Activated effector memory CD4-positive, alpha-beta T cell treated with anti-CD3 and anti-CD28 coated beads, Interleukin-2, amount 50 U/mL, for 16 hours (primary cell): ENCODE results near the gene CPLX1.

Experiments used
- DNase-seq: peaks from one replicate; pipeline ENCODE4 v3.0.0-alpha.2; 2020

Gene CPLX1

DNA sequence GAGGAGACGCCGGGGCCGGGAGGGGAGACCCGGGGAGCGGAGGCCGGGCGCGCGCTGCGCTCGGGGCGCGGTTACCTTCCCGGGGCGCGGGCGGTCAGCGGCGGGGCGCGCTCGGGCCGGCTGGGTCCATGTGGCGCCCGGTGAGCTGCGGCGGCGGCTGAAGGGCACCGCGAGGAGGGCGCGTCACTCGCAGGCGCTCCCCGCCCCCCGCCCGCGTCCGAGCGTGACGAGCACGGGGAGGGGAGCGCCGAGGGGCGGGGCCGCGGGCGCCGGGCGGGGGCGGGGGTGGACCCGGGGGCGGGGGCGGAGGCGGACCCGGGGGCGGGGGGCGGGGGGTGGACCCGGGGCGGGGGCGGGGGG is at the start of gene CPLX1:
Gene CPLX1, minus strand, starts transcription at position 159 of the 360 bp plus-strand sequence. CDS start 1,607 bp downstream, outside the sequence.
- DNase-seq, result peak; percentile 73

DNA sequence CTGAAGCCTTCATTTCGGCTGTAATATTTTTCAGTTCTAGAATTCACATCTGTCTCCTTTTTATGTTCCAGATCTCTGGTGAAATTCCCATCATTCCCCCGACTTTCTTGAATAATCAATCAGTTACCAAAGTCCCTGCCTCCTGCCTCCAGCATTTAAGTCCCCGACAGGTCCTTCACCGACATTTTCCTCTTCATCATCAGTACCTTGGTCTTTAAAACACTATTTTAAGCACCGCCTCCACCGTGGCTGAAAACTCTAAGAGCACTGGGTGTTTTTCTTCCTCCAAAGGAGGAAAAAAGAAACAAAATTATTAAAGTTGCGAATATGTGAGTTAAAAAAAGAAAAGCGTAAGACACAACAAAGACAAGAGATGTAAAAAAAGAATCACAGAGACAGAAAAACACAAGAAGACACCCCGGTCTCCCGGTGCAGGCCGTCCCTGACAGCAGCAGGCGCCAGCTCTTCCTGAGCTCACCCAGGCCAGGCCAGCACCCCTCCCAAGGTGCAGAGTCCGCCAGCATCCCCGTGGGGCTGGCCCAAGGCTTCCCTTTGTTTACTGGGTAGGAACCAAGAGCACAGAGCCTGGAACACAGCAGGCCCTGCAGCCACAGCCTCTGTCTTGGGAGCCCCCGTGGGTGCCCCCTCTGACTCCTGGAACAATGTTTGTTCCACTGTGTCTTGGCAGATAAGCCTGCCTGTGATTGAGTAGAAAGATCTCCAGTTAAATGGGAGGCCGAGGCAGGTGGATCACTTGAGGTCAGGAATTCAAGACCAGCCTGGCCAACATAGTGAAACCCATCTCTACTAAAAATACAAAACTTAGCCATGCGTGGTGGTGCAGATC is 49.3 kb upstream of the CPLX1 start:
- no peak for DNase-seq

DNA sequence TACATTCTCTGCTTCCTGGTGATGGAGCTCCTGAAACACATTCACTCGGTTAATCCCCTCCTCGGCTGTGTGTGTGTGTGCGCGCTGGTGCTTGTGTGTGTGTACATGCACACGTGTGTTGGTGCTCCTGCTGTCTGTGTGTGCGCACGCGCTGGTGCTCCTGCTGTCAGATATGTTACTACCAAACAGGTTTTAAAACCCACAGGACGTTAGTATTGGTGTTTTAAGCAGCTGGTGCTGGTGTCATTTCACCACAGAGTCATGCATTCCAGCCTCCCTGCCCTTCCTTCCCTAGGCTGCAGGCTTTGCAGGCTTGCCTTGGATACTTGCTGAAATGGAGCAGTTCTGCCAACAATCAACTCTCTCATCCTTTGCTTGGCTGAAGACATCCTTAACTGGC is 48.1 kb upstream of the CPLX1 start:
- DNase-seq, result no peak

DNA sequence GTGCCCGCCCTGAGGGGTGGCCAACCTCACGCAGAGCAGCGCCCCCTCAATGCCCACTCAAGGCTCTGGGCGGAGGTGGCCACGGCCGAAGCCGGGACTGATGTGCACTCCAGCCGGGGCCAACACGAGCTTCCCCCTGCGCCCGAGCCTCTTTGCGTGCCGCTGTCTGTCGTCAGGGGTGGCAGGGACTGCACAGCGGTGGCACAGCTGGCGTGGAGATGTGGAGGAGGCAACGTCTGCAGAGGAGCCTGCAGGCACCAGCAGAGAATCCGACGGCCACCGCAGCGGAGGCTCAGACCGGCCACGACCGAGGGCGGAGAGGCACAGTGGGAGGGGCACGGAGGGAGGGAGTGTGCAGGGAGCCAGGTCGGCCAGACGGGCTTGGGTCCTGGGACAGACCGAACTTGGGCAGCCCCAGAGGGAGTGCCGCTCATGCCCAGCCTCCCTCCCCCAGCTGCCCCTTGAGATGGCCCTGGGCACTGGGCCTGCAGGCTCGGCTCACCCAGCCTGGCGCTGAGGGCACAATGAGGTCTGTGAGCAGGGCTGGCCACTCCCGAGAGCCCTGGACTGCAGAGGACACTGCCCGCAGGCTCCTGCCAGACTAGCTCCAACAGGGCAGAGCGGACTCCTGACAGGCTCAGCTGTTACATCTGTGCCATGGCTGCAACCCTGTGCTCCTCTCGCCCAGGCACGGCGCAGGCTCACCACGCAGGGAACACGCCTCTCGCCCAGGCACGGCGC is 46.5 kb upstream of the CPLX1 start:
- no peak for DNase-seq

DNA sequence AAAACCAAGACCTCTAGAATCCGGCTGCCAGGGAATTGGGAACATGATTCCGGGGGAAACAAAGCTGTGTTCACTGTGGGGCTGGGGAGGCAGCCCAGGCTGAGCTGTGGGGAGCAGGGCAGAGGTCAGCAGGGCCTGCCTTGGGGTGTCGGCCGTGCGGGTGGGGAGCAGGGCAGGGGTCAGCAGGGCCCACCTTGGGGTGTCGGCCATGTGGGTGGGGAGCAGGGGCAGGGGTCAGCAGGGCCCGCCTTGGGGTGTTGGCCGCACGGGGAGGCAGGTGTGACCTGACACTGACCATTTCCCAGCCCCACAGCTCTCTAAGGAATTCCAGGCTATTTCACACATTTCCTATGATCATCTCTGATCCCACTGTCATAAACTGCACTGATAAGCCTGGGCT is 45.6 kb upstream of the CPLX1 start:
- no peak for DNase-seq

DNA sequence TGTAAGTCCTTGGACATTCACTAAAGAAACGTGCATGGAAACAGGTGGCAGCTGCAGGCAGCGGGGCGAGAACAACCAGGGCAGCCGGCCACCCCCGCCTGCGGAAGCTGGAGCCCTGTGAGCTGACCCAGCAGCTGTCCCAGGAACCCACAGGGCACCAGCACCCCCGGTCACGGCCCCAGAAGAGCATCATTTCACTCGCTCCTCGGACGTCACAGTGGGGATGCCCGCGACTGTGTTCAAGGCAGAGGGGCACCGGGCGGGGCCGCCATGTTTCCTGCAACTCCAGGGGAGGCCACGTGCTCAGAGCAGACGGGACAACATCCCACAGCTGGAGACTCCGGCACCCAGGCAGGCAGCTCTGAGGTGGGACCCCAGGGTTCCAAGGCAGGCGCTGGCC is 45.0 kb upstream of the CPLX1 start:
- DNase-seq, result no peak

DNA sequence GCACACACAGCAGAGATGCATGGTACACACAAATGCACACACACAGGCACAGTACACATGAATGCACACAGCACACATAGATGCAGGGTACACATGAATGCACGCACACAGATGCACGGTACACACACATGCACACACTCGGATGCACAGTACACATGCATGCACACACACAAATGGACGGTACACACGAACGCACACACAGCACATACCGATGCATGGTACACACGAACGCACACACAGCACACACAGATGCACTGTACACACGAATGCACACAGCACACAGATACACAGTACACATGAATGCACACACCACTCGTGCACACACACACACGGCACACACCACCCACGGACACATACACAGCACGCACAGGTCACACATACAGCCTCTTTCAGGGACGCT is 43.8 kb upstream of the CPLX1 start:
- no peak for DNase-seq

DNA sequence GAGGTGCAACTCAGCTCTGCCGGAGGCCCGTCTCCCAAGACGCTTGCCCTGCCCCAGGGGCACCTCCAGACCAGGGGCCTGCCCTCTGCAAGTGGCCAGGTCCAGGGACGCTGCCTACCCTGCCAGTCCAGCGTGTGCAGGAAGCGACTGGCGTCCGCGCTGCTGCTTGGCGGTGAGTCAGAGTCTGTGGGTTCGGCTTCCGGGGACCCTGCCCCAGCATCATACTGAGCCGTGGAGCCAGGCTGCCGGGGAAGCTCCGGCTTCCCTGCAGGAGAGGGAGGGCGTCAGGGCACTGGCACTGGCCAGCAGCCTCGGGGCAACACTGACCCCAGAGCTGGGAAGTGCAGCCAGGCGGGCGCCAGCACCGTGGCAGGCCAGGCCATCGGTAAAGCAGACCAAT is 42.5 kb upstream of the CPLX1 start:
- no peak for DNase-seq

DNA sequence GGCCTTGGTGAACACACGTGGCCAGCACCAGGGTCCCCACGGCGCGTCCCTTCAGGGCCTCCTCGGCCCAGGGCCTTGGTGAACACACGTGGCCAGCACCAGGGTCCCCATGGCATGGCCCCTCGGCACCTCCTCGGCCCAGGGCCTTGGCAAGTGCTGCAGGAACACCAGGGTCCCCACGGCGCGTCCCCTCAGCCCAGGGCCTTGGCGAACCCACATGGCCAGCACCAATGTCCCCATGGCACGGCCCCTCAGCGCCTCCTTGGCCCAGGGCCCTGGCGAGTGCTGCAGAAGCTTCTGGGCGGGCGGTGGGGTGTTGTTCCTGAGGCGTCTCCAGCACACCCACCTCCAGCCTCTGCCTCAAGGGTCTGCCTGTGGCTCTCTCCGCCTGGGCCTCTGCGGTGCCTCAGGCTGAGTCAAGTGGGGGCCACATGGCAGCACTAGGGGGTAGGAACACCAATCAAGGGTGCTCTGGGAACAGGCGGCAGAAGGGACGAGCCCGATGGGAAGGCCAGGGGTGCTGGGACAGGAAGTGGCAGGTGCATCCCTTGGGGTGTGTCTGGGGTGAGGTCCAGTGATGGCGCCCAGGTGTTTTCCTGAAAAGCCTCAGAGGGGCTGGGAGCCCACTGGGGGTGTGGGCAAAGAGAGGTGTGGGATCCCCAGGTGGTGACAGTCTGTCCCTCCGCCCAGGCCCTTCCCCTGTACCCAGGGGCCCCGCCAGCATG is 41.8 kb upstream of the CPLX1 start:
- DNase-seq, result no peak

DNA sequence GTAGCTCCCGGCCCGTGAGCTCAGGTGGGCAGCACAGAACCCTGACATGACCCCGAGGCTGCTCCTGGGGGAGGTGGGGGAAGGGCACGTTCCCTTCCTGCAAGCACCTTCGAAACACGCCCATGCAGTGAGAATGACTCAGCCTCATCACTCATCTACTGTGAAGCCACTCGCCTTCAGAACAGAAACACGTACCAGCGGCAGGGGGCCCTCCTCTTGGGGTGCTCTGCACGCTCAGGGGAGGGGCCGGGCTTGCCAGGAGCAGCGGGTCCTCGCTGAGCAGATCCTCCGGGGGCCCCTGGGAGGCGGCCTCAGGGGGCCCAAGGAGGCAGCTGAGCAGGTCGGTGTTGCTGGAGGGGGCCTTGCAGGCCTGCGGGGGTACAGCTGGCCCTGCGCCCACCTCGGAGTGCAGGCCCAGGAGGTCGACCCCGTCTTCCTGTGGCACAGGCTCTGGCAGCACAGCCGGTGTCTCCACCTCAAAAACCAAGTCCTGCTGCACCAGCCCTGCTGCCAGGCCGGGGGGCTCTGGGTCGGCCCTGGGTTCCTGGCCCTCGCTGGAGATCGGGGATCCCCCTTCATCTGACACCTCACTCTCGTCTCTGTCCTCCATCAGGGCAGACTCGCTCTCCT is 40.9 kb upstream of the CPLX1 start:
- no peak for DNase-seq

DNA sequence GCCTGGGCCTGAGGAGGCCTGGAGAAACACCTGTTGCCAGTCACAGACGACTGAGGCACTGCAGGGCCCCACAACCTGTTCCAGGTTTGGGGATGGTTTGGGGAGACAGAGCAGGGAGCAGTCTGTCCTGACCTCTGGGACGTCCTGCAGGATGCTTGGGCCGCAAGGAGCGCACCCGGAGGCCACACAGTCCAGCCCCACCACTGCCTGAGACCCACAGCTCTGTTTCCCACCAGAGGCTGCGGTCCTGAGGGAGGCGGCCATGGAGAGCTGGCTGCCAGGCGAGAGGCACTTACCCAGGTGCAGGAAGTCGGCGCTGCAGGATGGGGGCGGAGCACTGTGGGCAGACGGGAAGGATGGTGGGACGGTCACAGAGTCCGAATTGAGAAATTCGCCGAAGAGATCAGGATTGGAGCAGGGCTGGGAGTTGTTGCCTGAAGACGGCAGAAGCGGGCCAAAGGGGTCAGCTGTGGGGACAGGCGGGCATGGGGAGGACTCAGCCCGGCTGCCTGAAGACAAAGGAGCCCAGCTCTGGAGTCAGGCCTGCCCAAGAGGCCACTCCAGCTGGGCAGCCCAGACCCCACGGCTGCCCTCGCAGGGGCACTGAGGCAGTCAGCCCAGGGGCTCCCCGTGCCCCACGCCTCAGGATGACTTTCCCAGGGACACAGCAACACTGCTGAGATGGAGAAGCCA is 40.3 kb upstream of the CPLX1 start:
- DNase-seq, result no peak

DNA sequence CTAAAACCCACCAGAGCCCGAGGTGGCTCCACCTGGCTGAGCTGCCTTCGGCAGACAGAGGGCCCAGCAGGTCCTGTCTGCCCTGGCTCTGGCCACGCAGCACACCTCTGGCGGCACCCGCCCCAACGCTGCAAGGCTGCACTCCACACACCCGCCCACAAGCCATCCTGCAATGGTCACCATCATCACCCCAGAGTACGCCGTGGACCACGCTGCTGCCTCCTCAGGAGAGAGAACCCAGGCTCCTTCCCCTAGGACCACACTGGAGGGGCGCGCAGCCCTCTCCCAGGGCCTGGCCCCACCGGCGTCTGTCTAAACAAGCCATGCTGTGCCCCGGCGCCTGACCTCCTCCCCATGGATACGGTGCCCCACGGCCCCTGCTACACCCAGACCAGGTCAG is 39.6 kb upstream of the CPLX1 start:
- DNase-seq, result no peak

DNA sequence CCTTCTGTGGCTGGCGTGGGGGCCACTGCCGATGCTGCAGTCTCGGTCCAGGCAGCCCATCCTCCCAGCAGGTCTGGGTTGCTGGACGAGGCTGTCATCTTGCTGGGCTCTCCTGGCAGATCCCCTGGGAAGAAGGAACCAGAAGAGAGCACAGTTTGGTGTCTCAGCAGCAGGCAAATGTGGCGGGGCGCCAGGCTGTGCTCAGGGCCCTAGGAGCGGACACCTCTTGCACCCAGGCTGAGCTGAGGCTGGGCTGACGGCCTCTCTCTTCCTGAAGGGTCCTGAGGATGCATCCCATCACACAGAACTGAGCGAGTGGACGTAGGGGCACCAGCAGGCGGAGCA is 39.2 kb upstream of the CPLX1 start:
- DNase-seq, result no peak

DNA sequence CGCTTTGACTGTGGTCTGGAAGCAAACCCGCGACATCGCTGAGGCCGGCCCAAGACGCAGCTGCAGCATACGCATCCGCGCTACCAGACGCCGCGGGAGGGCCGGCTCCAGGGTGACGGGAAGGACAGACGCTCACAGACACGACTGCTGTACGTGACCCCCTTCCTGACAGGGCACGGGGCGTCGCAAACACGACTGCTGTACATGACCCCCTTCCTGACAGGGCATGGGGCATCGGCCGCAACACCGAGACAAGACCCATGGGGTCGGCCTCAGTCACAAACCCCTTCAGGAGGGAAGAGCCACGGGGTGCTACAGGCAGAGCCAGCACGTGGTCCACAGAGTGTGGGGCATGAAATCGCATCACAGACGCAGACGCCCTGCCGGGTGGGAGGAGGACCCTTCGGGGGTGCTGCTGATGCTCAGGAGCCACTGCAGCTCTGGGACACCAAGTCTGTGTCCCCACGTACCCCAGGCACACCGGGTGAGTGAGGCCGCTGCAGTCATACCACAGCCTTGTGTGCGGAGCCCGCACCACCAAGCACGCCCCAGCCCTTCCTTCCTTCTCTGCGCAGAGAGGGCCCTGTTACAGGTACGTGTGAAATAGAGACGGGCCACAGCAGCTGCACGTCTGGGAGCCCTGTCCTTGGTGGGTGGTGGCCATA is 38.7 kb upstream of the CPLX1 start:
- DNase-seq, result no peak

DNA sequence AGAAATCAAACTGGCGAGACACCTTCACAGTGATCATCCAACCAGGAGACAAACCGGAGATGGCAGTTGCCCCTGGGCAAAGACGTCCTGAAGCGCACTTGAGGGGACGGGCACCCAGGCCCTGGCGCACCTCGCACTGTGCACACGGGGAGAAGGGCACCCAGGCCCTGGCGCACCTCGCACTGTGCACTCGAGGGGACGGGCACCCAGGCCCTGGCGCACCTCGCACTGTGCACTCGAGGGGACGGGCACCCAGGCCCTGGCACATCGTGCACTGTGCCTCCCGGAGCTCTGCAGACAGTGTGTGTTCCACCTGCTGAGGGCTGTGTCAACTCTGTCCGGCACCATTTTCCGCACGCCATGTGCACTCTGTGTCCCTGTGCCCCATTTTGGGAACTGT is 34.6 kb upstream of the CPLX1 start:
- DNase-seq, result no peak

DNA sequence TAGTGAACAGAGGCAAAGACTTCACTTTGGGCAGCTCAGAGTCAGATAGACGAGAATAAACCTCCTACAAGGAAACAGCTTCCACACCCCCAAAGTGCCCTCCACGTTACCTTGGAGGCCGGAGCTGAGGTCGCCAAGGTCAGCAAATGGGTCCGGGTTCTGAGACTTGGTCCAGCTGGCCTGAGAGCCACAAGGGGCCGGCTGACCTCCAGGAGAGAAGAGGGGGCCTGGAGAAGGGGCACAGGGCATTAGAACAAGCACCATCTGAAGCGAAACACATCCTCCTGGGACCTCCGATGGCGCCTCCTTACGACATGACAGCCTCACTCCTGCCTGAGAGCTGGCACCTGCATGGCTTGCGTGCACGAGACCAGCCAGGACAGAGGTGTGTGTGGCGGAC is 33.6 kb upstream of the CPLX1 start:
- no peak for DNase-seq

DNA sequence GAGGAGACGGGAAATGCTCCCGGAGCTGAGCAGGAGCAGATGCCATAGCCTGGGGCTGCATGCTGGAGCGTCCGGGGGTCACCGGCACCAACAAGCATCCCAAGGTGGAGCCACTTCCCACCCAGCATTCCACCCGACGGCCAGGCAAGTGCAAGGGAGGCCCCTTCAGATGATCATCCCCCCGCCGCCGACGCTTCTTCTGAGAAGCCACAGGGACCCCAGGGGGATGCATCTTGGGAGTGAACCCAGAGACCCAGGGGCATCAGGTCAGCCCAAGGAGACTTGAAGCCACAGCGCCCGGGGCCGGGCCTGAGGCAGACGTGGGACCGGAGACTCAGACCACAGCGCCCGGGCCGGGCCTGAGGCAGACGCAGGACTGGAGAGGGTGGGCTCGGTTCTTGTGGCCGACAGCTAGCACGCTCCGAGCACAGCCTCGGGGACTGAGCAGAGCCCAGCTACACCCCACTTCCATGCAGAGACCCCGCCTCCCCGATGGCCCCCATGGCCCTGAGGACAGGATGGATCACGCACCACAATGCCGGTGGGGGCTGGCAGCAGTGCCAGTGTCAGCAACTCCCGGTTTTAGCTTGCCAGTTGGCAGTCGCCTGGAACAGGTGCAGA is 33.0 kb upstream of the CPLX1 start:
- no peak for DNase-seq

DNA sequence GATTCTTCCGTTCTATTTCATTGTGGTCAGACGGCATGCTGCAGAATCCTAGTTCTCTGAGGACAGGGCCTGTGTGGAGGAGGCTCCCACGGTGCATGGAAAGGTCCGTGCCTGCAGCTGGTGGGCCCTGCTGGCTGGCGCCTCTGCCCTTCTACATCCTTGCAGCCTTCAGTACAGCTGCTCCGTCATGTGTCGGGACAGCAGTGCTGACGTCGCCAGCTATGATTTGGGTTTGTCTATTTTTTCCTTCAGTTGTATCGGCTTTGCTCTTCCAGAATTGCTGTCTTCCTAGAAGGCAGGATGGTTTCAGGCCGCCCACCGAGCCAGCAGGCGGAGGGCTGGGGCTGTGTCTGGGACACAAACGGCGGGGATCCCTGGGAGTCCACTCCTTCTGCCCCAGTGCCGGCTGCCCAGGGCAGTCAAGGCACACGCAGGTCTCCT is 32.1 kb upstream of the CPLX1 start:
- DNase-seq, result no peak

DNA sequence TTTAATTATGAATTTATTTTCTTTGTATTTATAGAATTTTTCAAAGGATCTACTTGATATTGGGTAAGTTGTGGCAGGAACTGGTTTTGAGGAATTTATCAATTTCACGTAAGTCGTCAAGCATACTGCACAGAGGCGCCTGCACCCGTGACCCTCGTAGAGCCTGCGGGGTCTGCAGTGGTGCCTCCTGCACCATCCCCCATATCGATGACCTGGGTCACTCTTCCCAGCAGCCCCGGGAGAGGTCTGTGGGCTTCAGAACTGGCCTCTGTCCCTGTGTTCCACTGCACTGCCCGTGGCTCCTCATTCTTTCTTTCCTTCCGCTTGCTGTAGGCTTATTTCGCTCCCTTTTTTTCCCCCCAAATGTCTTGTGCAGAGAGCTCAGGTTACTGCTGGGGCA is 31.5 kb upstream of the CPLX1 start:
- no peak for DNase-seq

DNA sequence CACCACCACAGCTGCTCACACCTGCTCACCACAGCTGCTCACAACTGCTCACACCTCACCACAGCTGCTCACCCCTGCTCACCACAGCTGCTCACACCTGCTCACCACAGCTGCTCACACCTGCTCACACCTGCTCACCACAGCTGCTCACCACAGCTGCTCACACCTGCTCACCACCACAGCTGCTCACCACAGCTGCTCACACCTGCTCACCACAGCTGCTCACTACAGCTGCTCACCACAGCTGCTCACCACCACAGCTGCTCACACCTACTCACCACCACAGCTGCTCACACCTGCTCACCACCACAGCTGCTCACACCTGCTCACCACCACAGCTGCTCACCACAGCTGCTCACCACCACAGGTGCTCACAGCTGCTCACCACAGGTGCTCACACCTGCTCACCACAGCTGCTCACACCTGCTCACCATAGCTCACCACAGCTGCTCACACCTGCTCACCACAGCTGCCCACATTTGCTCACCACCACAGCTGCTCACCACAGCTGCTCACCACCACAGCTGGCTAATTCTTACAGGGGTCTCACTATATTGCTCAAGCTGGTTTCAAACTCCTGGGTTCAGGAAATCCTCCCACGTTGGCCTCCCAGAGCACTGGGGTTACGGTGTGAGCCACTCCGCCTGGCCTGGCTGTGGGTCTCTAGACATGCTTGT is 30.4 kb upstream of the CPLX1 start:
- DNase-seq, result no peak

DNA sequence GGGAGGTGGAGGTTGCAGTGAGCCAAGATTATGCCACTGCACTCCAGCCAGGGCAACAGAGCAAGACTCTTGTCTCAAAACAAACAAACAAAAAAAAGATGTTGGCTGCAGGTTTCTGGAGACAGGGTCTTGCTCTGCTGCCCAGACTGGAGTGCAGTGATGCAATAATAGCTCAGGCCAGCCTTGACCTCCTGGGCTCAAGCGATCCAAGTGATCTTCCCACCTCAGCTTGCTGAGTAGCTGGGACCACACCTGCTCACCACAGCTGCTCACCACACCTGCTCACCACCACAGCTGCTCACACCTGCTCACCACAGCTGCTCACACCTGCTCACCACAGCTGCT is 29.9 kb upstream of the CPLX1 start:
- no peak for DNase-seq
